ENCODE results near the gene MCMBP. TPM values are rescaled to one million over a fixed set of nuclear protein-coding genes. Genes with fewer than 3 reads are reported as not detected.

Gene MCMBP
- total RNA-seq, 1 donor from 2014 or later = 42.9 TPM

GRCh38 chr10:119853574-119853973, 19.1 kb downstream of the MCMBP start:
- no peaks in the 10 kb centered on the region for H3K27me3 Mint-ChIP-seq (ENCODE audit: low read depth)
- peak overlapping the region; percentile 76 for H3K27ac Mint-ChIP-seq
- TF ChIP-seq CTCF (IDR thresholded peaks at IDR 0.05; ENCODE audit: unreplicated experiment) = no peak
- peaks cover 19% of the 10 kb centered on the region for H3K4me1 Mint-ChIP-seq
- no peak overlapping the region for H3K4me3 Mint-ChIP-seq
- H3K36me3 Mint-ChIP-seq = peaks cover 28% of the 10 kb centered on the region
- DNase-seq (ENCODE audit: low spot score in 2 of 2, unreplicated experiment in 2 of 2) = no peak
- H3K9me3 Mint-ChIP-seq = no peaks in the 10 kb centered on the region

GRCh38 chr10:119852822-119853221, 19.8 kb downstream of the MCMBP start:
- H3K4me1 Mint-ChIP-seq = peaks cover 22% of the 10 kb centered on the region
- H3K27ac Mint-ChIP-seq = no peak overlapping the region
- H3K4me3 Mint-ChIP-seq = no peak overlapping the region
- H3K27me3 Mint-ChIP-seq (ENCODE audit: low read depth) = no peaks in the 10 kb centered on the region
- H3K9me3 Mint-ChIP-seq = no peaks in the 10 kb centered on the region
- no peak for TF ChIP-seq CTCF (IDR thresholded peaks at IDR 0.05; ENCODE audit: unreplicated experiment)
- H3K36me3 Mint-ChIP-seq = peaks cover 32% of the 10 kb centered on the region
- DNase-seq (ENCODE audit: low spot score in 2 of 2, unreplicated experiment in 2 of 2) = no peak

- Mint-ChIP-seq H3K36me3 (peaks cover 35% of the 10 kb centered on the region), H3K27me3 (ENCODE audit: low read depth) (no peaks in the 10 kb centered on the region), H3K27ac (no peak overlapping the region), H3K4me3 (no peak overlapping the region), H3K4me1 (peaks cover 20% of the 10 kb centered on the region), H3K9me3 (no peaks in the 10 kb centered on the region)
- no peak for DNase-seq (ENCODE audit: low spot score in 2 of 2, unreplicated experiment in 2 of 2)
- no peak for TF ChIP-seq CTCF (IDR thresholded peaks at IDR 0.05; ENCODE audit: unreplicated experiment)
Observed at GRCh38 chr10:119852277-119852676, 20.4 kb downstream of the MCMBP start.

GRCh38 chr10:119849944-119850343, 22.7 kb downstream of the MCMBP start:
- peaks cover 20% of the 10 kb centered on the region for H3K4me1 Mint-ChIP-seq
- no peaks in the 10 kb centered on the region for H3K27me3 Mint-ChIP-seq (ENCODE audit: low read depth)
- peaks cover 39% of the 10 kb centered on the region for H3K36me3 Mint-ChIP-seq
- H3K9me3 Mint-ChIP-seq = no peaks in the 10 kb centered on the region
- no peak for TF ChIP-seq CTCF (IDR thresholded peaks at IDR 0.05; ENCODE audit: unreplicated experiment)
- DNase-seq (ENCODE audit: low spot score in 2 of 2, unreplicated experiment in 2 of 2) = no peak
- H3K27ac Mint-ChIP-seq = peak overlapping the region; percentile 97
- H3K4me3 Mint-ChIP-seq = no peak overlapping the region

GRCh38 chr10:119849031-119849789, 23.4 kb downstream of the MCMBP start:
- no peak for TF ChIP-seq CTCF (IDR thresholded peaks at IDR 0.05; ENCODE audit: unreplicated experiment)
- no peaks in the 10 kb centered on the region for H3K9me3 Mint-ChIP-seq
- no peaks in the 10 kb centered on the region for H3K27me3 Mint-ChIP-seq (ENCODE audit: low read depth)
- H3K36me3 Mint-ChIP-seq = peaks cover 45% of the 10 kb centered on the region
- no peak overlapping the region for H3K4me3 Mint-ChIP-seq
- H3K4me1 Mint-ChIP-seq = peaks cover 20% of the 10 kb centered on the region
- no peak for DNase-seq (ENCODE audit: low spot score in 2 of 2, unreplicated experiment in 2 of 2)
- H3K27ac Mint-ChIP-seq = peak overlapping the region; percentile 97

All from mesothelial cell of epicardium (in vitro differentiated cells).